Activated CD4-positive, CD25-positive, alpha-beta regulatory T cell treated with anti-CD3 and anti-CD28 coated beads, Interleukin-2, amount 50 U/mL, for 24 hours (primary cell): ENCODE results near the gene C7orf57.

ENCODE experiments used
- ATAC-seq, 2 donors: fragments of 150-1000 bp; cut with Tn5 transposase; one replicate each; pipeline ENCODE4 v1.10.0; 2021; ENCODE audit warnings: mild to moderate bottlenecking in 1 of 2, moderate library complexity in 1 of 2

The C7orf57 gene

DNA sequence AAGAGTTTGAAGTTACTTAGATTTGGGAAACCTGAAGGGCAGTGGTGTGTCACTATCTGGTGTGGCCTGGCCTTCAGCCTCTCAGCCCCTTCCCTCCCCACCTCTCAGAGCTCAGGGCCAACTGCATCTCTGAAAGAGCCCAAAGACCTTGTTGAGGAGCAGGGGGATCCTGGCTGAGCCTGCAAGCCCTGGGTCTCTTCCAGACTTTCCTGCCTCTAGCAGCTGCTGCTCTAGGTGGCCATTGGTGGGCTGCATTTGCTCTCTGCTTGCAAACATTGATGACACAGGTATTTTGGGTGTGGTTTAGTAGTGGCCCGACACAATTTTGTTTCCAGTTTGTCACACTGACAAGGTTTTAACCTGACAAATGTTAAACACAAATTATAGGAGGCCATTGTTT is 50.6 kb downstream of the C7orf57 start:
- ATAC-seq: no peak

DNA sequence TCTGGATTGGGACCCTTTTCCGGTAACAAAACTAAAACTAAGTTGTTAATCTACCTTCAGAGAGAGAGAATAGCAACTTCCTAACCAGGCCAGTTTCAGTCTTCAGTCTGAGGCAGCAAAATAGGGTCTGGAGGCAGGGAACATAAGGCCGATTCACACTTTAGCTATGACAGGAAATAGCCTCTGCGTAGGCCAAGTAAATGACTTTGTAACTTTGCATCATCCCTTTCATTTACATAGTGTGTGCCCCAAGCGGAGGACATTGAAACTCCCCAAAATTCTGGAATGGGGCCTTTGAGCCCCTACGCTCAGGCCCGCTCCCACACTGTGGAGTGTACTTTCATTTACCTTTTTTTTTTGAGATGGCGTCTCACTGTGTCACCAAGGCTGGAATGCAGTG is 52.0 kb downstream of the C7orf57 start:
- no peak for ATAC-seq

DNA sequence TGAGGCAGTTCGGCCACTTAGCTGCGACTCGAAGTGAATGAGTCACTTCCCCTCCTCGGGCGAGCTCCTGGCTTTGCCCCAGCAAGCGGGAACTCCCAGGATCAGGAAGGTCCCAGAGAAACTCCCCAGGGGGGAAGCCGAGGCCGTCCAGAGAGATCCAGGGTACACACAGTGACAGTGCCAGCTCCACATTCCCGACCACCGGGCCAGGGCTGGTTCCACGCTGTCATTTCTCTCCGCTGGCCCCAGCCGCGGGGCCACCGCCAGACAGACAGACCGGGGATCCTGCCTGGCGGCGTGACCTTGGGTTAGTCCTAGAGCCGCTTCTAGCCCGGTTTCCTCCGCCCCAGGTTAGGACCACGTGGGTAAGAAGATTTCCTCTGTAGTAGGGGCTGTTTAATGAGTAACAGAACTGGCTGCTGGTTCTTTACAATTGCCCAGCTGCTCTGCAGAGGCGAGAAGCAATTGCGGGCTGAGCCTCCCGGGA is 53.3 kb downstream of the C7orf57 start:
- peak; percentile 55 to 67 for ATAC-seq

DNA sequence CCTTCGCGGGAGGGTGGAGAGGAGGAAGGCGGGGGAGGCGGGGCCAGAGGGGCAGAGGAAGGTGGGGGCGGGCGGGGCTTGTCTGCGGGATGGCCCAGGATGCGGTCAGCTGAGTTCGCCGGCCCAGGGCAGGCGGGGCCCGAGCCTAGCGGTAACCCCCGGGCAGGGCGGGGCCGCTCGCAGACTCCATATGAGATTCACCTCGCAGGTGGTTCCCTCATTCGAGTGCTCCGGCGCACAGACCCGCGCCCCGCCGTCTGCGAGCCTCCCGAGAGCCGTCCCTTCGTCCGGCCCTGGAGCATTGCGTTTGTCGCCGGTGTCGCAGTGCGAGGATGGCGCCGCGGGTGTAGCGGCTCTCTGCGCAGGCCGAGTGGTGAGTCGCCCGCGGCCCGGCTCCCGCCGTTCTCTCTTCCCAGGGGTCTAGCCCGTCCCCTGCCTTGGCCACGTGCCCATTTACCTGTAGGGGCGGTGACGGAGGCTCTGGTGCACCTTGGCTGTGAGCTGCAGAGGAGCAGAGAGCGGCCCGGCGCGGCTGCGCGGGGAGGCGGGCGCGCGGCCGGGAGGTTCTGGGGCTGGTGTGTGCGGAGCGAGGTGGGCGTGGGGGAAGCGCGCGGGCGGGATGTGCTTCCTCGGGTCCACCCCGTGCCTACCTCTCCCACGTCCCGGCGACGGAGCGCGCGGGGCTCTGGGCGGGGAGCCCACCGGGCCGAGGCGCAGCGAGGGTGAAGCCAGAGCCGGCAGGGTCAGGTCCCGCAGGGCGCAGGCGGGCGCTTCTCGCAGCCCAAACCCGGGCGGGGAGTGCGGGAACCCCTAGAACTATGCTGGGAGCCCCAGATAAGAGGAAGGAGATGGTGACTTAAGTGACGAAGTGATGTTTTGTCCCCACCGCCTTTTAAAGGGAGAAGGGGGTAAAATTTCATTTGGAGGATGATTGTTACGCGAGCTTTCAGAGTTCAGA is 54.0 kb downstream of the C7orf57 start, which contains the start of gene UPP1:
Gene UPP1 (plus strand): TSS at position 220 of the 958 bp plus-strand sequence. CDS start 5,519 bp downstream, outside the sequence.
- peak; percentile 68 to 71 for ATAC-seq

DNA sequence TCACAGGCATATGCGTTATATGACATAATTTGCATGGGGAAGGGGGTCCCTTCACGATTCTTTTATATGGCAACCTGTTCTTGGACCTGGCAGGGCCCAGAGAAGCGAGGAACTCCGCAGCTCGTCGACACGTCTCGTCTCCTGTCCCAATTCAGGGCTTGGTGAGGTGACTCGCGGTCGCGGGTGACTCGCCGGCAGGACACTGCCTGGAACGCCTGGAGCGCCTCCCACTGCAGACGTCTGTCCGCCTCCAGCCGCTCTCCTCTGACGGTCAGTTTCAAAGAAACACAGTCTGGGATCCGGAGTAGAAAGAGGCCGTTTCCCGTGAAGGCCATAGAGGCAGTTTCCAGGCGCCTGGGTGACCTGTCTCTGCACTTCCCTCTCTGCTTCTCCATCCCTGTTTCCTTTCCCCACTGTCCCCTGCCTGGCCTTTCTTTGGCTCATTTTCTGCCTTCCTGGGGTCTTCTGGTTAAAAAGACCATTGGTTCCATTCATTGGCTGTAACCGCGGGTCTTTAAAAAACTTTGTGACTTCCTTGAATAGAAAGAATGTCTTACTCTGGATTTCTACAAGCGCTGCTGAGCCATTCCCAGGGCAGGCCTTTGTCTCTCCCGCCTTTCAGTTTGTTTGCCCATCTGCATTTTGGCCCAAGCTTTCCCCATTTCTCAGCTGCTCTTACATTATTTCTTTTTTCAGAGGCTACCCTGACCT is 54.9 kb downstream of the C7orf57 start:
- no peak for ATAC-seq

DNA sequence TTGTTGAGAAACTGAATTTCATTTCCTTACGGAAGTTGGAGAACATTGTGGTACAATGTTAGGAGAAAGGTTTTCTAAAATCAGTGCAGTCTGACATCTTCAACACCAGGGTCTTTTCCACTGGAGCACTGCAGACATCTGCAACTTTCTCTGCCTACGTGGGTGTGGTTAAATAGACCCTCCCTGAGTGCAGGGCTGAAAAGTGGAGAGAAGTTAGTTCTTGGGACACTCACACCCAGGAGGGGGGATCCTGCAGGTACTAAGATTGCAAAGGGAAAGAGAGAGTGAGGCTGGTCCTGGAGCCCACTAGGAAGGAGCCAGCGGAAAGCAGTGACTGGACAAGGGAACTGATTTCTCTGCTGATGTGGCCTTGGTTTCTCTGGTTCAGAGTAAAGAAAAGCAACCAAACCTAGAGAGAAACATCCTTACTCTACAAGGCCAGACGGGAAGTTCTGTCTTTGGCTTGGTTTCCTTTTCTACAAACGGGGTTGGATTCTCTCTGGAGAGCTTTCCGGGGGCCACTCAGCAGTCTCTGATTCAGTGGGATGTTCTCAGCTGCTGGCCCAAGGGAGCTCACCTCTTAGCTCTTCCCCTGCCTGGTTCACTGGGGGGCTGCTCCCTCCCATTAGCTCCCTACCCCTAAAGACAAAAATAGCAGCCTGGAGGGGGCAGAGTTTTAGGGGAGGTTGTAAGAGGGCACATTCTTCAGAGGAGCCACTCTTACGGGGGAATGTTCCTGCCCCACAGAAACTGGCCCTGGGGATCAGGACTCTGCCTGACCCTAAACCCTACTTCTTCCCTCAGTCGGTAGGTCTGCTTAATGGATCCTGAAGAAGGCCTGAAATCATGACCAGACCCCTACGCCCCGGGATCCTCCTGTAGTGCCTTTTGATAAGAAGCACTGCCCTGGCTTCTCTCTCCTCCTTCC is 56.4 kb downstream of the C7orf57 start:
- no peak for ATAC-seq

DNA sequence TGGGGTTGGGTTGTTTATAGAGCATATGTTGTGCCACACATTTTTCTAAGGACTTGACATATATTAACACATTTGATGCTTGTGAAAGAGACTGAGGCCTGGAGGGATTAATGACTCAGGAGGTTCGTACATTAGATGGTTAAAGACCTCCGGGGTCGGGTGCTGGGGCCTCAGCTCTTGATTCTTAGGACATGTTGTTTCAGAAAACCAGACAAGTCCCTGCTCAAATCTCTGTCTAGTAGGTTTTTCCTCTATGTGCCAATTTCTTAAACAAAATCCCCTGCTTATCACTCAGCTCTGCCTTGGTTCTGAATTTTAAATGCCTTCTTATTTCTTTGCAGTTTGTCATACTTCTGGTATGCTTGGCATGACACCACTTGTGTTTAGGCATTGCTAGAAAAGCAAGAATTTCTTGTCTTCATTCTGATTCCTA is 59.5 kb downstream of the C7orf57 start:
- no peak for ATAC-seq

DNA sequence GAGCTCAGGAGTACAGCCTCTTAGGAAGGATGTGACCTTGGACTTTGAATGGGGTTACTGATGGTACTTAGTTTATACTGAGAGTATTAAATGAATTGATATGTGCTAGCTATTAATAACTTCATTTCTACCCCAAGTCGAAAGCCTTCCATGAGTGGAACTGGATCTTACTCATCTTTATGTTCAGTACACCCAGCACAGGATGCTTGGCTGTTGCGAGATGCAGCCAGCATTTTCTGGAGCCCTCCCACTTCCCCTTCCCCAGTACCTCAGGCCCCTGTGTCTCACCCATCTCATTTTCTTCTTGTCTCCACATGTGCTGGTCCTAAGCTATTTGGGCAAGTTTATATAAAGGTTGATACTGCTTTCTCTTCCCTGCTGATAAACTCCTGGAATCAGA is 60.9 kb downstream of the C7orf57 start:
- ATAC-seq: peak; percentile 18 to 36

DNA sequence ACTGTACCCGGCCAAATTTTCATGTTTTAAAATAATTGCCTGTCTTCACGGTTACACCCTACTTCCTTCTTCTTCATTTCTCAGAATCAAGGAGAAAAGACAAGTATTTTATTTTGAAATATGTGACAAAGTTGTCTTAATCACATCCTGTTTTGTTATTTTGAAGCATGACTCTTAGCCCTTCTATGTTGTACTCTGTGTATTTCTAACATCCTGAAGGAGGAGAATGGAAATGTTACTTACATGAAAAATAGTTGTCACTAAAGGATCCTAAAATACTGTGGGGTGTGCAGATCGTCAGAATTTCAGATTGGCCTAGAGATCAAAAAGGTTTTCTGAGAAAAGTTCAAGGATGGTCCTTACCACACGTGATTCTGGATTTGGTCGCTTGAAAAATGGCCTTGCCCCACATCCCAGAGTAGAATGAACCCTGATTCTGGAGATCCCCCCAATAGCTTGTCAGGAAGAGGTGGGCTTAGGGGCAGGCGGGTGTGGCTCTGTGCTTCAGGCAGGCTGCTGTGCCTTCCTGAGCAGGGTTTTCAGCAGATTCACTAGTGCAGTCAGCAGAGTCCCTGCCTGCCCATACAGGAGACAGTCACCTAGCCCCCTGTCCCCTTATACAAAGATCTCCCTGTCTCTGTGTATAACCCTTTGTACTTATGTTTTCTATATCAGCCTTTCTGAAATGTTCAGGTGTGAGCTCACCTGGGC is 62.3 kb downstream of the C7orf57 start:
- ATAC-seq: peak; percentile 80 to 83

DNA sequence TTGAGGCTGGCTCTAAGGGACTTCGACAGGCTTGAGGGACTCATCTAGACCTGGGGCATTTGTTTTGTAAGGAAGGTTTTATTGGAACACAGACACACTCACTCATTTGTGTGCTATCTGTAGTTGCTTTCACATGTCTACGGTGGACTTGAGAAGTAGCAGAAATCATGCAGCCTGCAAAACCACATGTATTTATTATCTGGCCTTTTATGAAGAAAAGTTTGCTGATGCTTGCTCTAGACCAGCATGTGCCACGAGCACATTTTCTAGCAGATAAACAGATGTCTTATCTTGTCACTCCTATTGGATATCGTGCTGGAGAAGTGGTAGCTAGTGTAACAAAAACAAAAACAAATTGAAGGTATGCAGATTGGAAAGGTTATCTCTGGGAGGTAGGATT is 63.5 kb downstream of the C7orf57 start:
- ATAC-seq: no peak

DNA sequence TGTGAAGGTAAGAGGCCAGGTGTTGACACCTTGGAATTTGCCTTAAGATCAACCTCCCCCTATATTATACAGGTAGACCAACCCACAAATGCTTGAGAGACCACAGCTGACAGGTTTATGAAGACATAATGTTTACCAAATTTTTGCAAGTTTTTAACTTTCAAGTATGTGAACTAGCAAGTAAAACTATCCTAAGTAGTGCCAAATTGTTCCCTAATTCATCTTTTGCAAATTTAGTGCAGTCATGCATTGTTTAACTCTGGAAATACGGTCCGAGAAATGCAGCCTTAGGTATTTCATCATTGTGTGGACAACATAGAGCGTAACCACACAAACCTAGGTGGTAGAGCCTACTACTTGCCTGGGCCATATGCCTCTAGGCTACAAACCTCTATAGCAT is 64.4 kb downstream of the C7orf57 start:
- ATAC-seq: no peak

DNA sequence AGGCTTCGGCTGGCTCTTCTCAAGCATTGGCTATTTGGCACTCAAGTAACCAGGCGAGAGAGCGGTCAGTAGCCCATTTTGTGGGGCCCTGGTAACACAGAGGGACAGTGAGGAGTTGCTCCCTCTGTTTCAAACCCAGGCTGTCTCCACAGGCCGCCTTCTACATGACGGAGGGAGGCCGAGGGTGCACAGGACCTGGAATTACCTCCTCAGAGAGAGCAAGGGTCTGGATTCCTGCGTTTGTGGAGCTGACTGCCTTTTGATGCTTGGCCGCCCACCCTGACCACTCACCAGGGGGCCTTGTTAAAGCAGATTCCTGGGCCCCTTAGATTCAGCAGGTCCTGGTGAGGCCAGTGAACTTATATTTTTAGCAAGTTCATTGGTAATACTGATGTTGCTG is 66.0 kb downstream of the C7orf57 start:
- no peak for ATAC-seq

DNA sequence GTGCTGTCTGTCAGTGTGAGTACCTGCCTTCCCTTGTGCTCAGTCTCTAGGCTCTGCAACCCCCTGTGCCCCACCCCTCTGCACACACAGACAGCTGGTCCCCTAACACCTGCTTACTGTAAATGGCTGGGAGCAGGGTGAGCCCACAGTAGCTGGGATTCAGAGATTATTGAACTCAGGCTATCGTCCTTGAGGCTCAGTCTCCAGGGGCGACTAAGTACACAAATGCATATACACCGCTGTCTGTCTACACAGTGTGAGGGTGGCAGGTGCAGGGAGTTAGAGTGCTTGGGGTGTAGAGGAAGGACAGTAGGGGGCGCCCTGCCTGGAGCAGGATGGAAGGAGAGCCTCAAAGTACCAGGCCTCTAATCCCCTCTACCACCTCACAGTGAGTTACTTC is 66.6 kb downstream of the C7orf57 start:
- ATAC-seq: no peak

DNA sequence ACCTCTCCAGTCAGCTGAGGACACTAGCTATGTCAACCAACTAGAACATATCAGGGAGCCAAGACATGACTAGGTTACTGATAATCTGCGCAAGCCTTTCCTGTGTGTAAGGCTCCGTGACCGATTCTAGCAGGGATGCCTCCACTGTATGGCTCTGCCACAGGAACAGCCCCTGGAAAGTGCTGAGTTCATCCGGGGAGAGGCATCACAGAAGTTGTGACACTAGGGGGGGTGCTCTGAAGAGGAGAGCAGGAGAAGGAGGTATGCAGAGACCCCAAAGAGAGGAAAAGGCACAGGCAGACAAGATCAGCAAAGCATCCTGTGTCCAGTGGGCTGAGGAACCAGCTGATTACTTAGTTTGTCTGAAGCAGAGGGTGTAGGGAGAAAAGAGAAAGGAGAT is 67.2 kb downstream of the C7orf57 start:
- ATAC-seq: no peak

DNA sequence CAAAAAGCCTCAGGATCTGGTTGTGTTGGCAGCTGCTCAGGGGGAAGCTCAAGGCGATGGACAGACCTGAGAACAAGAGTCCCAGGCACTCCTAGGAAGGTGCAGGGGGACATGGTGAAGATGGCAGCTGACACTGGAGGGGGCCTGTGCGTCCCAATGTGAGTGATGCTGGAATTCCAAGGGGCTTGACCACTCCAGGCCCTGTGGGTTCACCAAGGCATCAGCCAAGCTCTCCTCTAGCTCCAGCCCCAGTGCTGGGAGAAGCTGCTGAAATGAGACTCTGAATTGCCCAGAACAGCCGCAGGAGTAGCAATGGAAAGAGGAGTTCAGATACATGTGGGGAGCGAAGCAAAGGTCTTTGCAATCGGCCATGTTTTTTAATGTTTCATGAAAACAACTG is 69.7 kb downstream of the C7orf57 start:
- no peak for ATAC-seq

DNA sequence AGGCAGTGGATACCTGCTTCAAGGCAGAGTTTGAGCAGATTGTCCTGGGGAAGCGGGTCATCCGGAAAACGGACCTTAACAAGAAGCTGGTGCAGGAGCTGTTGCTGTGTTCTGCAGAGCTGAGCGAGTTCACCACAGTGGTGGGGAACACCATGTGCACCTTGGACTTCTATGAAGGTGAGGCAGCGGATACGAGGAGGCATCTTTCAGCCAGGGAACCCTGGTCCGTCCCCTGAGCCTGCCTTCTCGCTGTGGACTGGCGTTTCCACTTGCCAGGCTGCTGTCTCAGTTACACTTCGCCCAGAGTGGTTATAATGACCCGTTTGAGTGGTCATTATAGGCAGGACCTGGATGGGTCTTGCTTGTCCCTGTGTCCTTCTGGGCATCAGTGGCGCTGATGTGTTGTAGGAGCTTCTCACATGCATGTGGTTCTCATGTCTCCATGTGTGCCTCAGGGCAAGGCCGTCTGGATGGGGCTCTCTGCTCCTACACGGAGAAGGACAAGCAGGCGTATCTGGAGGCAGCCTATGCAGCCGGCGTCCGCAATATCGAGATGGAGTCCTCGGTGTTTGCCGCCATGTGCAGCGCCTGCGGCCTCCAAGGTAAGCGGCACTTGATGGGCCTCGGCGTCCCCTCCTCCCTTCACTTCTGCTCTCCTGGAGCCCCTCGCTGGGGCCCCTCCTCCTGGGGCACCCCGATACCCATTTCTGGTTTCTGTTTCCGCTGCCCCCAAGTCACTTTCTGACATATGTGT is 71.7 kb downstream of the C7orf57 start:
- ATAC-seq: no peak

DNA sequence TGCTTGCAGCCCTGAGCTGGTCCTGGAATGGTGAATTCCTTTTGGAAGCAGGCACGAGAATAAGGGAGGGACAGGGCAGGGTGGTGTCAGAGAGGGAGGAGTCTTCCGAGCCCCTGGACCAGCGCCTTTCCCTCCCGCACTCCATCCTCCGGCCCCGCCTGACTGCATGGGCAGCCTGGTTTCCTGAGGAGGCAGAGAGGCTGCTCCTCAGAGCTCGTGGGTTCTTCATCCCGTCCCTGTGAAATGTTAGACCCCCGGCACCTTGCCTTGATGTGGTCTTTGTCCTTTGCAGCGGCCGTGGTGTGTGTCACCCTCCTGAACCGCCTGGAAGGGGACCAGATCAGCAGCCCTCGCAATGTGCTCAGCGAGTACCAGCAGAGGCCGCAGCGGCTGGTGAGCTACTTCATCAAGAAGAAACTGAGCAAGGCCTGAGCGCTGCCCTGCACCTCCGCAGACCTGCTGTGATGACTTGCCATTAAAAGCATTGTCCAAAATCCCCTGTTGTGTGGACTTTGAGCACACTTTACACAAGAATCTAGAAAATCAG is 72.7 kb downstream of the C7orf57 start:
- no peak for ATAC-seq

DNA sequence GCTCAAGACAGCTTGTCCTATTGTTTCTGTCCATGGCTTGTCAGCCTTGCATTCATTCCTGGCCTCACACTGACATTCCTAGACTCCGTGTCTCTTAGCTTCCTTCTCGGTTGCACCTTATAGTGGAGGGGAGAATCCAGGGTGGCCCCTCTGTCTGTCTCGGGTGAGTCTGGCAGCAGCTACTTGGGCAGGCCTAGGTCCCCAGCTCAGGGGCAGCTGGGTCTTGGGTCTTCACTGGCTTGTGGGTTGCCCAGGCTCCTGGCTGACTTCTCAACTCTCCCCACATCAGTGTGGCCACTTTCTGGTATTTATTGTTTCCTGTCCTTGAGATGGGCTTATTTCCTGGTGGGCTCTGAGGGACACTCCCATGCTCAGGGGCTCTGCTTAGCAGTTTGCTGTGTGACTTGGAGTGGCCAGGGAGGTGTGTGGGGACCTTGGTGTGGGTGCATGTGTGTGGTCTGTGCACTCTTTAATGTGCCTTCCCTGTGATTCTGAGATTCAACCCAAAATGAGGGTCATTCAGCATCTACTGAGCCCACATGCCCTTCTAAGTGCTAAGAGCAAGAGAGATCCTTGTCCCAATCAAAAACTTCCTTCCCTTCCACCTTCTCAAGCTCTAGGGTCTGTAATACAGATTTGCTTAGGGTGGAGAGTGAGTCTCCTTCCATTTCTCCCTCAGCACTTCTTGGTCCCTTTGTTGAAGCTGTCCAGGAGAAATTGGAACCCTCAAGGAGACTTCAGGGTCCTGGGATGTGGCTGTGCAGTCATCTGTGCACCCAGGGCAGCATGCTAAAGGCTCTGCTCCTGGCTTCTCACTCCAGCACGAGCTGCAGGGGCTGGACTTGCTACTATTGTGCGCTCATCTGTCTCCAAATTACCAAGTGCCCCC is 73.9 kb downstream of the C7orf57 start:
- ATAC-seq: no peak

DNA sequence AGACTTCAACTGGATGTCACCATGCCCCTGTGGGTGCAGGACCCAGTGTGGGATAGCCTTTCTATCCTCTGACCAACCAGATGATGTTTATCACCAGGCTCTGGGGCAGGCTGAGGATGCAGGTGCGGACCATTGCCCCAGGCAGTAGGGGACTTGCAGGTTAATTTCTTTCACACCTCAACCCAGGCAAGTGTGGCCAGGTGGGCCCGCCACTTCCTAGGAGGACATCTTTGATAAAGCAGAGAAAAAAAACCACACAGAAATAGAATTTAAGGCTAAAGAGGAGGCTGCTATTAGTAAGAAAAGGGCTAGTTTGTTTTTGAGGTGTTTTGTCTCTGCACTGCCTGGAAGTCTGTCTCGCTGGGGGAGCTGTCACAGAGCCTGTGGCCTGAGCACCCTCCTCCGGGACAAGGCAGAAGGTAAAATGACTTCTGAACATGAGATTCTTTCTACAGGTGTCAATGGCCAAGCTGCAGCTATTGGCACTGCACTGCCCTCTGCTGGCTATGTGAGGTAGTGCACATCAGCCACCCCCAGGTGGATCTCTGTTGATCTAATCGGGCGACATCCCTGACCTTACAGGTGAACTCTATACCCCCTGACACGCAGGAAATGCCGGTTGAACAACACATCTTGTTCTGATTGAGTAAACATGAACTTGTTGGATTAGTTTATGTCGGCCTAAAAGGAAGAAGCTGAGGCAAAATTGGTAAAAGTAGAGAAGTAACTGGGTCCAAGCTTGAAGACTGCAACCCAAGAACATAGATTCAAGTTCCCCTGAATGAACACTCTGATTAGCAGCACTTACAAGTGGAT is 74.7 kb downstream of the C7orf57 start:
- peak; percentile 83 to 88 for ATAC-seq
